NCI-H82 treated with DMSO at 0.1 percent for 48 hours (cell line): Measurements from ENCODE around the gene GPX4.

Source experiments
- DNase-seq: peaks from one replicate; lab custom pipeline; 2025; ENCODE audit not compliant: unreplicated experiment; lab: John Stamatoyannopoulos, UW

Gene GPX4

GRCh38 chr19:1068009-1069001, 35.5 kb upstream of the GPX4 start:
- no peak for DNase-seq

GRCh38 chr19:1069009-1069779, 34.6 kb upstream of the GPX4 start:
- DNase-seq: no peak

DNA sequence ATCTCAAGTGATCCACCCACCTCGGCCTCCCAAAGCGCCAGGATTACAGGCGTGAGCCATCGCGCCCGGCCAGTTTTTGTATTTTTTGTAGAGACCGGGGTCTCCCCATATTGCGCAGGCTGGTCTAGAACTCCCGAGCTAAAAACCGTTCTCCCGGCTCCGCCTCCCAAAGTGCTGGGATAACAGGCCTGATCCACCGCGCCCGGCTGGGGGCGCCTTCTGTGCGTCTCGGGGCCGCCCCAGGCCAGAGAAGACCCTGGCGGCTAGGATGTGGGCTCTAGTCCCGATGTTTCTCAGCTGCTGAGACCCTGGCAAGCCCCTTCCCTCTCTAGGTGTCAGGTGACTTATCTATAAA, 33.2 kb upstream of the GPX4 start:
- DNase-seq: no peak

GRCh38 chr19:1070931-1071791, 32.6 kb upstream of the GPX4 start:
- no peak for DNase-seq

- DNase-seq: no peak
These were observed 31.3 kb upstream of the GPX4 start for GRCh38 chr19:1072371-1073015.

- DNase-seq: no peak
These were observed 30.5 kb upstream of the GPX4 start for GRCh38 chr19:1073063-1073955.

DNA sequence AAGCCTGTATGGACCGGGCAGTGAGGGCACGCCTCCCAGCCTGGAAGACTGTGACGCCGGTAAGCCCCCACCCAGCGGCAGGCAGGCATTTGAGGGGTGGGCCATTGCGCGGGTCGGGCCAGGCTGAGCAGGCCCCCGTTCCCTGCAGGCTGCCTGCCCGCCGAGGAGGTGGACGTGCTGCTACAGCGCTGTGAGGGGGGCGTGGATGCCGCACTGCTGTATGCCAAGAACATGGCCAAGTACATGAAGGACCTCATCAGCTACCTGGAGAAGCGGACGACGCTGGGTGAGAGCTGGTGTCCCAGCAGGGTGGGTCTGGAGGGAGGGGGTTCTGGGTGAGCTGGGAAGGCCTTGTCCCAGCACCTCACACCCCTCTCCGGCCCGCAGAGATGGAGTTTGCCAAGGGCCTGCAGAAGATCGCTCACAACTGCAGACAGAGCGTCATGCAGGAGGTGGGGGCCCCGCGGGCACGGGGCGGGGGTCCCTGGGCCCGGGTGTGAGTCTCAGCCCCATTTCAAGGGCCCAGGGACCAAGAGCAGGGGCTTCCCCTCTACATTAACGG, 29.8 kb upstream of the GPX4 start:
- DNase-seq: no peak

DNA sequence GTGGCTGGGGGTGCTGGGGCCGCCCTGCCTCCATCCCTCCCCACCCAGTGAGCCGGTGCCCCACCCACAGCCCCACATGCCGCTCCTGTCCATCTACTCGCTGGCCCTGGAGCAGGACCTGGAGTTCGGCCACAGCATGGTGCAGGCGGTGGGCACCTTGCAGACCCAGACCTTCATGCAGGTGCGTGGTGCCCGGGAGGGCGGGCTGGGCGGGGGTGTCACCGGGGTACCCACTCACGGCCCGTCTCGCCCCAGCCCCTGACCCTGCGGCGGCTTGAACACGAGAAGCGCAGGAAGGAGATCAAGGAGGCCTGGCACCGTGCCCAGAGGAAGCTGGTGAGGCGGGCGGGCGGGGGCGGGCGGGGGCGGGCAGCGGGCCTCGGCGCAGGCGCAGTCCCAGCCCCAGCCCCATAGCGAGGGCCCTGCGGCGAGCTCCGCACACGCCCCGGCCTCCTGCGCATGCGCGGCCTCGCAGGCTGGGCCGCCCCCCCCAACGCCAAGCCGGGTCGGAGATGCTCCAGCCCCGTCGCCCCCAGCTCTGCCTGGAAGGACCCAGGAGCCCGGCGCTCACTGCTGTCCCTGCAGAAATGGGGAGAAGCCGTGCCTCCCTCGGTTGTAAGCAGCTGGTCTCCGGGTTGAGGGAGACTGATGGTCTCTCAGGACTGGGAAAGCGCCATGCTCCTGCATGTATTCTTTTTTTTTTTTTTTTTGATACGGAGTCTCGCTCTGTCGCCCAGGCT, 29.1 kb upstream of the GPX4 start:
- no peak for DNase-seq

- DNase-seq: no peak
These were observed 27.8 kb upstream of the GPX4 start for GRCh38 chr19:1076046-1076386.

GRCh38 chr19:1076951-1077350, 26.8 kb upstream of the GPX4 start:
- DNase-seq: no peak

- no peak for DNase-seq
These were observed 24.2 kb upstream of the GPX4 start for GRCh38 chr19:1079566-1080111.

GRCh38 chr19:1080360-1081161, 23.2 kb upstream of the GPX4 start:
- DNase-seq: no peak

GRCh38 chr19:1081301-1082164, 22.3 kb upstream of the GPX4 start:
- no peak for DNase-seq

DNA sequence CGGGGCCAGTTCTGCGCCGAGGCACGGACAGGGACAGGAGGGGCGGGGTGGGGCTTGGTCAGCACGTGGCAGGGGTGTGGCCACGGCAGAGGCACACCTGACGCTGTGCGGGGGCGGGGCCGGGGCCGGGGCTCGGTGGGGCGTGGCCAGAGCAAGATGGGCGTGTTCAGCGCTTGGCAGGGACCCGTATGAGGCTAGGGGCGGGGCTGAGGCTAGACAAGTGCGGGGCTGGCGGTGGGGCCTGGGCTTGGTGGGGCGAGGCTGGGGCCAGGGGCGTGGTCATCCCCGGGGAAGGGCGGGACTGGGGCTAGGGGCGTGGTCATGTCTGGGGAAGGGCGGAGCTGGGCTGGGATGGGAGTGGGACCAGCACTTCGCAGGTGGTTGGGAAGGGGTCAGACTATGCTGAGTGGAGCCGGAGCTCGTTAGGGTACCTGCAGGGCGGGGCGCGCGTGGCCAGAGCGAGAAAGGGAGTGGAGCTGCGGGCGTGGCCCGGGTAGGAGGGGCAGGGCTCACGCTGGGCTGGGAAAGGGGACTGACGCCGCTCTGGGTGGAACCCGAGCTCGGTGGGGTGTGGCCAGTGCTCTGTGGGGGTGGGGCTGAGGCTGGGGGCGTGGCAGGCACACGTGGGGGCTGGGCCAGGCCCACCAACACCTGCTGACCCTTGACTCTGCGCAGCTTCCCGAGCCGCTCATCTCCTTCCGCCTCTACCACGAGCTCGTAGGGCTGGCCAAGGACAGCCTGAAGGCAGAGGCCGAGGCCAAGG, 21.4 kb upstream of the GPX4 start:
- peak; percentile 67 for DNase-seq

DNA sequence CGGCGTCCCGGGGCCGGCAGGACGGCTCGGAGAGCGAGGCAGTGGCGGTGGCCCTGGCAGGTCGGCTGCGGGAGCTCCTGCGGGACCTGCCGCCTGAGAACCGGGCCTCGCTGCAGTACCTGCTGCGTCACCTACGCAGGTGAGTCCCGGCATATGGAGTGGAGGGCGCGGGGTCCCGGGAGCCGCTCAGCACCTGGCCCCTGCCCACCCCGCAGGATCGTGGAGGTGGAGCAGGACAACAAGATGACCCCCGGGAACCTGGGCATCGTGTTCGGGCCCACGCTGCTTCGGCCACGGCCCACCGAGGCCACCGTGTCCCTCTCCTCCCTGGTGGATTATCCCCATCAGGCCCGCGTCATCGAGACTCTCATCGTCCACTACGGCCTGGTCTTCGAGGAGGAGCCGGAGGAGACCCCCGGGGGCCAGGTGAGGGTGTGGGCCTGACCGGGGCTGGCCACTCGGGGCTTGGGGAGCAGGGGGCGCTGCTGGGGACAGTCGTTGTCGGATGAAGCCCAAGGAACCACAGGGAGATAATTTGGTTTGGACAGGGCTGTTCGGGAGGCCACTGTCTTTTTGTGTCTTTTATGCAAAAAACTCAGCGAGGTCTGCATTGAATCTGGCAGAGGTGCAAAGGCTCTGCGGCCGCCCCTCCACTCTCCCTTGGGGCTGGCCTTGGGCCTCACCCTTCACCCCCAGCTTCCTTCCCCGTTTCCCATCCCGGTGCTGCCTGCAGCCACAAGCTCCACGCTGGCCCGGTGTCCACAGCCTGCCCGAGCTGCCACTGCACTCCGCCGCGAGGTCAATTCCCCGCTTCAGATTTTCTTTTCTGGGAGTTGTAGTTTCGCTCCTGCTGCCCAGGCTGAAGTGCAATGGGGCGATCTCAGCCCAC, 20.6 kb upstream of the GPX4 start:
- no peak for DNase-seq
